HepG2 (cell line): Measurements from ENCODE around the gene INF2. TPM values are rescaled to one million over a fixed set of nuclear protein-coding genes. Genes with fewer than 3 reads are reported as not detected.
A peak's percentile ranks its signal among the peaks of the same experiment; 100 is the strongest.

Source experiments
- BATF2 ChIP-seq: sonication (generic); formaldehyde crosslinking; IDR thresholded peaks from 2 replicates; pipeline ENCODE4 v1.8.0; 2022; ENCODE audit warnings: mild to moderate bottlenecking, missing genetic modification reagents, moderate library complexity
- CEBPG ChIP-seq: IDR thresholded peaks from 2 replicates; pipeline ENCODE4 v1.6.1; 2016
- DZIP1 ChIP-seq: sonication (generic); formaldehyde crosslinking; IDR thresholded peaks from 2 replicates; pipeline ENCODE4 v1.5.0; 2020; ENCODE audit warnings: mild to moderate bottlenecking, missing genetic modification reagents
- GLI4 ChIP-seq: sonication (generic); formaldehyde crosslinking; IDR thresholded peaks from 2 replicates; pipeline ENCODE4 v1.5.1; 2020; ENCODE audit warnings: missing genetic modification reagents, mild to moderate bottlenecking, moderate library complexity, borderline replicate concordance
- HDAC1 ChIP-seq: sonication (generic); formaldehyde crosslinking; IDR thresholded peaks from 2 replicates; pipeline ENCODE4 v1.5.1; 2020; ENCODE audit warnings: mild to moderate bottlenecking, missing genetic modification reagents
- MAFK ChIP-seq, 2 experiments: IDR thresholded peaks in 1 of 2; conservative IDR thresholded peaks in 1 of 2; 2 replicates each; pipeline ENCODE4 v1.6.1; 2011; ENCODE audit warnings: improper control_type of control experiment in 2 of 2, low read length in 2 of 2
- MED13 ChIP-seq: sonication (generic); formaldehyde crosslinking; IDR thresholded peaks from 2 replicates; pipeline ENCODE4 v1.5.0; 2020; ENCODE audit warnings: missing genetic modification reagents
- RBM22 ChIP-seq: fragments of 200-400 bp; formaldehyde crosslinking; optimal IDR thresholded peaks from 2 replicates; pipeline ENCODE3; 2017; ENCODE audit warnings: mild to moderate bottlenecking, low read length, moderate library complexity
- RCOR2 ChIP-seq: IDR thresholded peaks from 2 replicates; pipeline ENCODE4 v1.6.1; 2016; ENCODE audit warnings: missing biosample characterization, missing genetic modification reagents
- STAG1 ChIP-seq: sonication (generic); formaldehyde crosslinking; IDR thresholded peaks from 2 replicates; pipeline ENCODE4 v1.4.0; 2020; ENCODE audit warnings: missing genetic modification reagents
- TFAP4 ChIP-seq: sonication (generic); IDR thresholded peaks from 2 replicates; pipeline ENCODE4 v1.6.1; 2016; ENCODE audit warnings: low read depth, borderline replicate concordance
- THRA ChIP-seq: sonication (generic); formaldehyde crosslinking; IDR thresholded peaks from 2 replicates; pipeline ENCODE4 v1.4.0; 2020; ENCODE audit warnings: missing genetic modification reagents, borderline replicate concordance
- USF2 ChIP-seq, 2 experiments: sonication (generic) in 1 of 2; formaldehyde crosslinking in 1 of 2; IDR thresholded peaks; 2 replicates each; pipeline versions ENCODE4 v1.5.1 to v1.6.1; 2011 to 2020; ENCODE audit warnings: borderline replicate concordance in 1 of 2, low read depth in 1 of 2, low read length in 1 of 2, mild to moderate bottlenecking in 1 of 2, missing genetic modification reagents in 1 of 2, moderate library complexity in 1 of 2
- ZFY ChIP-seq: sonication (generic); formaldehyde crosslinking; IDR thresholded peaks from 2 replicates; pipeline ENCODE4 v1.4.0; 2020; ENCODE audit warnings: missing genetic modification reagents
- ZMYM3 ChIP-seq: sonication (generic); formaldehyde crosslinking; IDR thresholded peaks from 2 replicates; pipeline ENCODE4 v1.5.1; 2020; ENCODE audit warnings: mild to moderate bottlenecking, missing genetic modification reagents
- ZNF143 ChIP-seq: sonication (generic); formaldehyde crosslinking; IDR thresholded peaks from 2 replicates; pipeline ENCODE4 v1.4.0; 2020; ENCODE audit warnings: missing genetic modification reagents
- ZNF251 ChIP-seq: sonication (generic); formaldehyde crosslinking; IDR thresholded peaks from 2 replicates; pipeline ENCODE4 v1.9.0; 2021; ENCODE audit warnings: mild to moderate bottlenecking, missing genetic modification reagents
- ZNF512 ChIP-seq: sonication (generic); formaldehyde crosslinking; IDR thresholded peaks from 2 replicates; pipeline ENCODE4 v1.4.0; 2020; ENCODE audit warnings: mild to moderate bottlenecking, missing genetic modification reagents
- ZNF557 ChIP-seq: sonication (generic); formaldehyde crosslinking; IDR thresholded peaks from 2 replicates; pipeline ENCODE4 v1.4.0; 2020; ENCODE audit warnings: missing genetic modification reagents
- ZNF564 ChIP-seq: sonication (generic); formaldehyde crosslinking; IDR thresholded peaks from 2 replicates; pipeline ENCODE4 v1.8.1; 2023; ENCODE audit warnings: mild to moderate bottlenecking, missing genetic modification reagents
- ZNF619 ChIP-seq: sonication (generic); formaldehyde crosslinking; IDR thresholded peaks from 2 replicates; pipeline ENCODE4 v1.4.0; 2020; ENCODE audit warnings: mild to moderate bottlenecking, missing genetic modification reagents
- polyA plus RNA-seq, 8 experiments: library from polyadenylated mRNA; depleted of rRNA in 3 of 8; stranded (reverse) in 7 of 8; unstranded in 1 of 8; fragments of >200 nt; fragmentation: Illumina TruSeq in 4 of 8; extraction: Trizol in 4 of 8; gene quantifications; 2 replicates each; pipeline versions ENCODE4 v1.2.1 to v1.2.3, GENCODE V29; 2011 to 2016; ENCODE audit warnings: low read depth in 4 of 8, missing spikeins in 1 of 8, mixed read lengths in 1 of 8; ENCODE audit not compliant: insufficient read depth in 1 of 8
- total RNA-seq, 5 experiments: library from RNA; depleted of rRNA; stranded (reverse); fragments of >200 nt; fragmentation: Illumina TruSeq; extraction: Trizol; gene quantifications; 2 replicates each; pipeline ENCODE4 v1.2.3, GENCODE V29; 2016; ENCODE audit warnings: low read depth in 1 of 5

The INF2 gene
- total and polyA plus RNA-seq, 2 of the 13 experiments (the other 11 are each of a cell fraction or from before 2014, with no cell fraction given): 16.4 to 26.4 TPM

- TF ChIP-seq DZIP1 (CRISPR knock-in tag) (no peak), GLI4 (CRISPR knock-in tag) (no peak), MED13 (CRISPR knock-in tag) (no peak), ZNF619 (CRISPR knock-in tag) (no peak), ZMYM3 (peak; percentile 66; the same call in 1 of the 2 replicates), ZFY (CRISPR knock-in tag) (no peak), STAG1 (CRISPR knock-in tag) (no peak), ZNF512 (no peak), CEBPG (CRISPR knock-in tag) (peak; percentile 93), RBM22 (no peak), HDAC1 (CRISPR knock-in tag) (peak; percentile 66), RCOR2 (CRISPR knock-in tag) (no peak), ZNF251 (CRISPR knock-in tag) (no peak), MAFK (conservative IDR thresholded peaks at IDR 0.05 in 1 of 2, IDR thresholded peaks at IDR 0.05 in 1 of 2; ENCODE audit: low read length in 2 of 2) (no peak), ZNF557 (CRISPR knock-in tag) (no peak), USF2 (IDR thresholded peaks at IDR 0.05; ENCODE audit: low read depth, low read length) (no peak), USF2 (CRISPR knock-in tag; IDR thresholded peaks at IDR 0.05; ENCODE audit: borderline replicate concordance) (no peak), ZNF564 (no peak), THRA (peak; percentile 80; the same call in 1 of the 2 replicates), ZNF143 (no peak), TFAP4 (peak; percentile 97), BATF2 (no peak)
Measured at GRCh38 chr14:104654119-104654518, 35.3 kb upstream of the INF2 start (continued).
